Prostate gland (tissue), 2 donors: ENCODE data around the gene MINDY2. TPM values are rescaled to one million over a fixed set of nuclear protein-coding genes. Genes with fewer than 3 reads are reported as not detected.
A peak's percentile ranks its signal among the peaks of the same experiment; 100 is the strongest.

Source experiments
- DNase-seq: peaks from one replicate; pipeline ENCODE4 v3.0.0-alpha.2; 2019; ENCODE audit warnings: low spot score
- H3K27ac ChIP-seq, 2 donors: fragments of 200-600 bp; sonication (generic); 2 replicates each; pipeline ENCODE4 v1.5.1; 2017 to 2019
- H3K27me3 ChIP-seq: fragments of 200-600 bp; sonication (generic); replicated peaks from 2 replicates; pipeline ENCODE4 v1.5.1; 2019; ENCODE audit not compliant: insufficient read depth
- H3K36me3 ChIP-seq, 2 donors: fragments of 200-600 bp; sonication (generic); 1 replicate in 1 of 2; 2 replicates in 1 of 2; pipeline versions ENCODE4 v1.5.1 to v1.8.1; 2017 to 2019
- H3K4me1 ChIP-seq: fragments of 200-600 bp; sonication (generic); replicated peaks from 2 replicates; pipeline ENCODE4 v1.5.1; 2019
- H3K4me3 ChIP-seq, 2 donors: fragments of 200-600 bp; sonication (generic); 2 replicates each; pipeline ENCODE4 v1.5.1; 2017 to 2019
- H3K9me3 ChIP-seq: fragments of 200-600 bp; sonication (generic); 2 replicates; pipeline ENCODE4 v1.5.1; 2017
- POLR2A ChIP-seq: fragments of 450-650 bp; IDR thresholded peaks from one replicate; pipeline ENCODE4 v1.6.1; 2016; ENCODE audit warnings: antibody characterized with exemption, mild to moderate bottlenecking
- POLR2AphosphoS5 ChIP-seq: sonication (generic); formaldehyde crosslinking; IDR thresholded peaks from one replicate; pipeline ENCODE4 v1.6.1; 2017; ENCODE audit warnings: antibody characterized with exemption
- WGBS: methylation state at CpG from one replicate; pipeline ENCODE4 v1.1.5; 2018; 5-methylcytosine and 5-hydroxymethylcytosine counted together
- intact Hi-C: fragments of 100-400 bp; cut with DNase I; formaldehyde crosslinking; loops from one replicate; pipeline ENCODE4 v1.14.2; 2022
- total RNA-seq, 2 donors: library from RNA; depleted of rRNA; stranded (reverse); fragments of >200 nt; gene quantifications; one replicate each; pipeline ENCODE4 v1.1.0, GENCODE V29; 2016
- TF ChIP-seq, protein P1 (sequence below), 4 experiments: fragments of 200-600 bp in 2 of 4; fragments of 450-650 bp in 2 of 4; sonication (generic) in 2 of 4; IDR thresholded peaks; 1 replicate in 3 of 4; 2 replicates in 1 of 4; pipeline ENCODE4 v1.5.1; 2016 to 2019; ENCODE audit warnings: antibody characterized with exemption in 4 of 4, mild to moderate bottlenecking in 2 of 4, moderate library complexity in 2 of 4

The MINDY2 gene, protein sequence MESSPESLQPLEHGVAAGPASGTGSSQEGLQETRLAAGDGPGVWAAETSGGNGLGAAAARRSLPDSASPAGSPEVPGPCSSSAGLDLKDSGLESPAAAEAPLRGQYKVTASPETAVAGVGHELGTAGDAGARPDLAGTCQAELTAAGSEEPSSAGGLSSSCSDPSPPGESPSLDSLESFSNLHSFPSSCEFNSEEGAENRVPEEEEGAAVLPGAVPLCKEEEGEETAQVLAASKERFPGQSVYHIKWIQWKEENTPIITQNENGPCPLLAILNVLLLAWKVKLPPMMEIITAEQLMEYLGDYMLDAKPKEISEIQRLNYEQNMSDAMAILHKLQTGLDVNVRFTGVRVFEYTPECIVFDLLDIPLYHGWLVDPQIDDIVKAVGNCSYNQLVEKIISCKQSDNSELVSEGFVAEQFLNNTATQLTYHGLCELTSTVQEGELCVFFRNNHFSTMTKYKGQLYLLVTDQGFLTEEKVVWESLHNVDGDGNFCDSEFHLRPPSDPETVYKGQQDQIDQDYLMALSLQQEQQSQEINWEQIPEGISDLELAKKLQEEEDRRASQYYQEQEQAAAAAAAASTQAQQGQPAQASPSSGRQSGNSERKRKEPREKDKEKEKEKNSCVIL
- total RNA-seq, result 10 to 100 TPM; 14.3 to 22.9 TPM

GRCh38 chr15:58770857-58771620, at the start of gene MINDY2:
TSS of gene MINDY2 (plus strand) at chr15:58771302. CDS start at chr15:58771396, 94 bp downstream.
- Histone ChIP-seq H3K4me1 (peaks cover 3% of the 10 kb centered on the region), H3K27me3 (no peaks in the 10 kb centered on the region), H3K27ac (peak within 1 kb of the TSS; percentile 93 to 99), H3K9me3 (no peaks in the 10 kb centered on the region), H3K4me3 (peak within 1 kb of the TSS; percentile 61 to 91), H3K36me3 (no peaks in the 10 kb centered on the region)
- WGBS, result 1% methylated on average over 51 of the region's 75 CpGs
- intact Hi-C loops, result loop anchor here (2.0 to 5.0 kb wide), 2 partner anchors 20 to 161 kb away; partner anchors contain the start of gene SLTM
- TF ChIP-seq, protein P1, sequence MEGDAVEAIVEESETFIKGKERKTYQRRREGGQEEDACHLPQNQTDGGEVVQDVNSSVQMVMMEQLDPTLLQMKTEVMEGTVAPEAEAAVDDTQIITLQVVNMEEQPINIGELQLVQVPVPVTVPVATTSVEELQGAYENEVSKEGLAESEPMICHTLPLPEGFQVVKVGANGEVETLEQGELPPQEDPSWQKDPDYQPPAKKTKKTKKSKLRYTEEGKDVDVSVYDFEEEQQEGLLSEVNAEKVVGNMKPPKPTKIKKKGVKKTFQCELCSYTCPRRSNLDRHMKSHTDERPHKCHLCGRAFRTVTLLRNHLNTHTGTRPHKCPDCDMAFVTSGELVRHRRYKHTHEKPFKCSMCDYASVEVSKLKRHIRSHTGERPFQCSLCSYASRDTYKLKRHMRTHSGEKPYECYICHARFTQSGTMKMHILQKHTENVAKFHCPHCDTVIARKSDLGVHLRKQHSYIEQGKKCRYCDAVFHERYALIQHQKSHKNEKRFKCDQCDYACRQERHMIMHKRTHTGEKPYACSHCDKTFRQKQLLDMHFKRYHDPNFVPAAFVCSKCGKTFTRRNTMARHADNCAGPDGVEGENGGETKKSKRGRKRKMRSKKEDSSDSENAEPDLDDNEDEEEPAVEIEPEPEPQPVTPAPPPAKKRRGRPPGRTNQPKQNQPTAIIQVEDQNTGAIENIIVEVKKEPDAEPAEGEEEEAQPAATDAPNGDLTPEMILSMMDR (IDR thresholded peaks at IDR 0.05), result peak in 3 of 4 experiments; percentile 21 to 40 (median 33)
- TF ChIP-seq POLR2A (peak; percentile 99), POLR2AphosphoS5 (peak; percentile 97)
- DNase-seq, result peak; percentile 99

GRCh38 chr15:58724466-58724865, 46.6 kb upstream of the MINDY2 start:
- TF ChIP-seq POLR2AphosphoS5 (no peak), POLR2A (no peak)
- TF ChIP-seq, protein P1 (IDR thresholded peaks at IDR 0.05), result no peak
- Histone ChIP-seq H3K27me3 (no peaks in the 10 kb centered on the region), H3K9me3 (no peaks in the 10 kb centered on the region), H3K4me1 (no peaks in the 10 kb centered on the region), H3K36me3 (no peaks in the 10 kb centered on the region), H3K4me3 (no peak overlapping the region), H3K27ac (no peak overlapping the region)
- WGBS, result 63% methylated on average over 1 of the region's 1 CpG
- no peak for DNase-seq
- intact Hi-C loops, result no loop called here

DNA sequence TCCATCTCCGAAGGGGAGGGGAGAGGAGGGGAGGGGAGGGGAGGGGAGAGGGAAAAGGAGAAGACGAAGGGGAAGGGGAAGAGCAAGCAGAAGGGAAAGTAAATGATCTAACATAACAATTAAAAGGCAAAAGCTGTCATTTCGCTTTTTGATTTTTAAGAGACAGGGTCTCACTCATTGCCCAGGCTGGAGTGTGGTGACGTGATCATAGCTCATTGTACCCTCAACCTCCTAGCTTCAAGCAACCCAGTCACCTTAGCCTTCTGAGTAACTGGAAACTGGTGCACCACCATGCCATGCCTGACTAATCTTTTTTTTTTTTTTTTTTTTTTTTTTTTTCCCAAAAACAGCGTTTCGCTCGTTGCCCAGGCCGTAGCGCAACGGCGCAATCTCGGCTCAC, 44.2 kb upstream of the MINDY2 start:
- TF ChIP-seq POLR2AphosphoS5, result no peak
- TF ChIP-seq, protein P1 (IDR thresholded peaks at IDR 0.05), result no peak
- no peak for TF ChIP-seq POLR2A
- Histone ChIP-seq H3K4me1 (no peaks in the 10 kb centered on the region), H3K4me3 (no peak overlapping the region), H3K36me3 (no peaks in the 10 kb centered on the region), H3K27ac (no peak overlapping the region), H3K9me3 (no peaks in the 10 kb centered on the region), H3K27me3 (no peaks in the 10 kb centered on the region)
- DNase-seq, result no peak
- intact Hi-C loops, result no loop called here
- WGBS, result 97% methylated on average over 12 of the region's 12 CpGs

DNA sequence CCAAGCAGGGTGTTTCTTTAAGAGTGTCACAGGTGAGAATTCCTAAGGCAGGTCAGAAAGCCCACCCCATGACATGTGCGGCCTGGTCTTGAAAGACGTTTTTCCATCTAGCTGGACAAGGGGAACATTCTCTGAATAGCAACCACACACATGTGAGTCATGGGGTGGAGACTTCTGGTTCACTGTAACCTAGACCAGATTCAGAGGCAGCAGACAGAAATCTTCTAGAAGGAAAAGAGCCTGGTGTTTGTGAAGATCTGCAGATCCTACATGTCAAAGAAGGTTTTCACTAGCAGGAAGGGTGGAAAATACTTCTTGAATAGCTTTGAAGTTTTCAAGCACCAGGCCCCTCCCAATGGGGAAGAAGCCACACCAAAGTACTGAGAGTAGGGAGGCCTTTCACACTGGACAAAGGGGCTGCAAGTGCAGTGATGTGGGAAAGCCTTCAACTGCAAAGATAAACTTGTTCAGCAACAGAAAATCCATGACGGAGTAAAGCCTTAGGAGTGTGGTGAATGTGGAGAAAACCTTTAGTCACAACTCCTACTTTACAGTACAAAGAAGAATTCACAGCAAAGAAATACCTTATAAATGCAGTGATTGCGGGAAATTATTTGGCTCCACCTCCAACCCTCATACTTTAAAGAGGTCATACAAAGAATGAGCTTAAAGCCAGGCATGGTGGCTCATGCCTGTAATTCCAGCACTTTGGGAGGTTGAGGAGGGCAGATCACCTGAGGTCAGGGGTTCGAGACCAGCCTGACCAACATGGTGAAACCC, 39.2 kb upstream of the MINDY2 start:
- H3K9me3 ChIP-seq, result no peaks in the 10 kb centered on the region
- no peak for DNase-seq
- H3K27ac ChIP-seq, result no peak overlapping the region
- intact Hi-C loops, result no loop called here
- H3K4me1 ChIP-seq, result no peaks in the 10 kb centered on the region
- H3K4me3 ChIP-seq, result no peak overlapping the region
- WGBS, result 86% methylated on average over 5 of the region's 5 CpGs
- TF ChIP-seq POLR2A (no peak), POLR2AphosphoS5 (no peak)
- TF ChIP-seq, protein P1 (IDR thresholded peaks at IDR 0.05), result no peak
- no peaks in the 10 kb centered on the region for H3K36me3 ChIP-seq
- no peaks in the 10 kb centered on the region for H3K27me3 ChIP-seq
